GM12878 (cell line): ENCODE measurements around the gene PDZD2. TPM values are rescaled to one million over a fixed set of nuclear protein-coding genes. Genes with fewer than 3 reads are reported as not detected.

ENCODE experiments used
- ATAC-seq: fragments of 200-7000 bp; cut with Tn5 transposase; 3 replicates; pipeline ENCODE4 v1.9.1; 2020; ENCODE audit warnings: mild to moderate bottlenecking, moderate library complexity
- BruUV-seq: library from RNA; stranded (reverse); fragments of 400-500 nt; replicated peaks from 2 replicates; lab custom pipeline; 2021; lab: Mats Ljungman, UMichigan
- CTCF ChIA-PET: fragments of 300-600 bp; sonication (Branson Sonifier 250); formaldehyde crosslinking; extraction: SDS; loops from one replicate; lab custom pipeline; 2021; ENCODE audit warnings: inconsistent platforms; lab: Yijun Ruan, JAX
- POLR2A ChIA-PET: fragments of 350-600 bp; formaldehyde crosslinking; extraction: SDS; loops from one replicate; lab custom pipeline; 2021; ENCODE audit warnings: inconsistent platforms; lab: Charles Lee
- RAD21 ChIA-PET: fragments of 300-600 bp; sonication (Branson Sonifier 250); formaldehyde crosslinking; loops from one replicate; lab custom pipeline; 2023; ENCODE audit warnings: antibody characterized with exemption; ENCODE audit not compliant: unreplicated experiment; lab: Charles Lee
- SMC1A ChIA-PET: fragments of 300-600 bp; sonication (Branson Sonifier 250); formaldehyde crosslinking; loops from one replicate; lab custom pipeline; 2023; ENCODE audit not compliant: unreplicated experiment, uncharacterized antibody; lab: Charles Lee
- DNase-seq: peaks from one replicate; pipeline ENCODE4 v3.0.0-alpha.2; 2011; ENCODE audit warnings: low read depth, low spot score
- FAIRE-seq: peaks from 3 replicates; lab custom pipeline; 2011; peaks lifted over from hg19 to GRCh38; lab: Jason Lieb, UNC
- H2AFZ ChIP-seq: 2 replicates; pipeline ENCODE4 v1.6.0; 2011; ENCODE audit warnings: low read depth, low read length, control low read depth; ENCODE audit not compliant: control insufficient read depth
- H3K27ac ChIP-seq: 2 replicates; pipeline ENCODE4 v1.5.1; 2011; ENCODE audit warnings: control low read depth; ENCODE audit not compliant: control insufficient read depth, insufficient read depth
- H3K27me3 ChIP-seq, 2 experiments: replicated peaks in 1 of 2; 2 replicates each; pipeline versions ENCODE4 v1.6.0 to v1.6.1; 2011; ENCODE audit warnings: low read length in 1 of 2; ENCODE audit not compliant: control insufficient read depth in 2 of 2, insufficient read depth in 2 of 2
- H3K36me3 ChIP-seq, 2 experiments: 2 replicates each; pipeline ENCODE4 v1.5.1; 2011; ENCODE audit warnings: low read length in 1 of 2; ENCODE audit not compliant: control insufficient read depth in 2 of 2, insufficient read depth in 2 of 2
- H3K4me1 ChIP-seq: 2 replicates; pipeline ENCODE4 v1.6.1; 2011; ENCODE audit warnings: mild to moderate bottlenecking, low read length, moderate library complexity, mixed read lengths; ENCODE audit not compliant: control insufficient read depth, insufficient read depth
- H3K4me2 ChIP-seq: 2 replicates; pipeline ENCODE4 v1.6.0; 2011; ENCODE audit warnings: control low read depth; ENCODE audit not compliant: control insufficient read depth, insufficient read depth
- H3K4me3 ChIP-seq: fragments of 200-600 bp; sonication (generic); 2 replicates; pipeline ENCODE4 v1.5.1; 2016
- H3K79me2 ChIP-seq: 2 replicates; pipeline ENCODE4 v1.6.0; 2011; ENCODE audit warnings: low read length; ENCODE audit not compliant: control insufficient read depth, insufficient read depth
- H3K9ac ChIP-seq: 2 replicates; pipeline ENCODE4 v1.8.0; 2011; ENCODE audit warnings: low read length, control low read depth, mixed read lengths; ENCODE audit not compliant: control insufficient read depth, insufficient read depth
- H3K9me3 ChIP-seq: replicated peaks from 3 replicates; pipeline ENCODE4 v1.5.1; 2011; ENCODE audit warnings: mild to moderate bottlenecking, low read length; ENCODE audit not compliant: control insufficient read depth, insufficient read depth
- H4K20me1 ChIP-seq: 2 replicates; pipeline ENCODE4 v1.6.0; 2011; ENCODE audit not compliant: control insufficient read depth, insufficient read depth
- BACH1 ChIP-seq: fragments of 450-650 bp; IDR thresholded peaks from 2 replicates; pipeline ENCODE4 v1.6.1; 2017; ENCODE audit warnings: mild to moderate bottlenecking, borderline replicate concordance
- BCLAF1 ChIP-seq: fragments of 450-650 bp; IDR thresholded peaks from 2 replicates; pipeline ENCODE4 v1.6.1; 2017; ENCODE audit warnings: antibody characterized with exemption, mild to moderate bottlenecking, moderate library complexity
- BHLHE40 ChIP-seq, 2 experiments: fragments of 450-650 bp in 1 of 2; IDR thresholded peaks; 2 replicates each; pipeline ENCODE4 v1.6.1; 2011 to 2017; ENCODE audit warnings: low read depth in 2 of 2, borderline replicate concordance in 1 of 2, improper control_type of control experiment in 1 of 2, low read length in 1 of 2, mild to moderate bottlenecking in 1 of 2
- CEBPB ChIP-seq, 2 experiments: fragments of 150-350 bp in 1 of 2; IDR thresholded peaks; 2 replicates each; pipeline ENCODE4 v1.6.1; 2012 to 2014; ENCODE audit warnings: low read depth in 2 of 2, low read length in 2 of 2, borderline replicate concordance in 1 of 2, inconsistent platforms in 1 of 2
- HDAC2 ChIP-seq: fragments of 200-600 bp; sonication (generic); IDR thresholded peaks from 2 replicates; pipeline ENCODE4 v1.6.1; 2017
- MTA2 ChIP-seq: fragments of 450-650 bp; IDR thresholded peaks from 2 replicates; pipeline ENCODE4 v1.6.1; 2016; ENCODE audit warnings: low read depth, mild to moderate bottlenecking, moderate library complexity
- MXI1 ChIP-seq: fragments of 150-350 bp; IDR thresholded peaks from 2 replicates; pipeline ENCODE4 v1.6.1; 2011; ENCODE audit warnings: low read depth, mild to moderate bottlenecking, inconsistent platforms, low read length, improper control_type of control experiment
- NBN ChIP-seq: fragments of 450-650 bp; IDR thresholded peaks from 2 replicates; pipeline ENCODE4 v1.6.1; 2016
- NFYB ChIP-seq: IDR thresholded peaks from 2 replicates; pipeline ENCODE4 v1.6.1; 2011; ENCODE audit warnings: low read depth, mild to moderate bottlenecking, low read length, improper control_type of control experiment, moderate library complexity; ENCODE audit not compliant: insufficient read depth
- NR2F1 ChIP-seq: fragments of 450-650 bp; conservative IDR thresholded peaks from 2 replicates; pipeline ENCODE4 v1.6.1; 2017; ENCODE audit warnings: mild to moderate bottlenecking
- PAX5 ChIP-seq: IDR thresholded peaks from 2 replicates; pipeline ENCODE4 v1.6.1; 2011; ENCODE audit warnings: low read depth, low read length, borderline replicate concordance
- SPI1 ChIP-seq: IDR thresholded peaks from 2 replicates; pipeline ENCODE4 v1.6.1; 2011; ENCODE audit warnings: low read depth, mild to moderate bottlenecking, low read length, moderate library complexity, borderline replicate concordance; ENCODE audit not compliant: insufficient read depth
- YY1 ChIP-seq: IDR thresholded peaks from 2 replicates; pipeline ENCODE4 v1.6.1; 2011; ENCODE audit warnings: low read depth, mild to moderate bottlenecking, low read length
- ZNF24 ChIP-seq: fragments of 450-650 bp; IDR thresholded peaks from 2 replicates; pipeline ENCODE4 v1.6.1; 2017; ENCODE audit warnings: antibody characterized with exemption, mild to moderate bottlenecking
- WGBS: methylation state at CpG from one replicate; pipeline ENCODE4 v1.1.6; 2016; ENCODE audit warnings: low lambda C conversion rate; ENCODE audit not compliant: insufficient replicate concordance, insufficient coverage; ENCODE audit errors: missing lambda C conversion rate; 5-methylcytosine and 5-hydroxymethylcytosine counted together
- in situ Hi-C: fragments of 300-500 bp; cut with MboI; formaldehyde crosslinking; loops from 9 replicates; pipeline ENCODE4 v1.14.3; 2018; ENCODE audit warnings: mixed read lengths
- intact Hi-C: fragments of 100-400 bp; cut with micrococcal nuclease; formaldehyde crosslinking; loops from one replicate; pipeline ENCODE4 v1.14.2; 2022; ENCODE audit not compliant: unreplicated experiment
- polyA plus RNA-seq, 11 experiments: library from polyadenylated mRNA; depleted of rRNA in 4 of 11; unstranded in 6 of 11; stranded (reverse) in 5 of 11; fragments of >200 nt; fragmentation: Nextera tagmentation in 4 of 11; fragmentation: Illumina TruSeq in 1 of 11; extraction: Ambion mirVana in 4 of 11; extraction: Trizol in 1 of 11; gene quantifications; 1 replicate in 1 of 11; 2 replicates in 10 of 11; pipeline versions ENCODE4 v1.2.1 to v1.2.3, GENCODE V29; 2011 to 2016; ENCODE audit warnings: inconsistent platforms in 2 of 11, missing spikeins in 2 of 11, low read depth in 1 of 11
- total RNA-seq, 4 experiments: library from RNA; depleted of rRNA in 3 of 4; stranded (reverse); fragments of >200 nt in 3 of 4; fragmentation: Illumina TruSeq in 1 of 4; extraction: Trizol in 1 of 4; gene quantifications; 2 replicates each; pipeline versions ENCODE4 v1.2.1 to v1.2.3, GENCODE V29; 2013 to 2021
- TF ChIP-seq, protein P1 (sequence below): fragments of 450-650 bp; IDR thresholded peaks from 2 replicates; pipeline ENCODE4 v1.6.1; 2017; ENCODE audit warnings: mild to moderate bottlenecking, moderate library complexity
- TF ChIP-seq, protein P2 (sequence below): fragments of 150-350 bp; IDR thresholded peaks from 2 replicates; pipeline ENCODE4 v1.6.1; 2016; ENCODE audit warnings: low read depth, low read length

PDZD2 gene
- total and polyA plus RNA-seq, 10 of the 15 experiments (the other 5 are each of a cell fraction or from before 2014, with no cell fraction given): 0.01 to 0.58 (median 0.29) TPM; not detected in 3

- no peak overlapping the region for H3K9ac ChIP-seq
- SMC1A ChIA-PET: no interaction called here
- H3K4me2 ChIP-seq: no peak overlapping the region
- H3K27ac ChIP-seq: no peak overlapping the region
- WGBS: 62% methylated on average over 4 of the region's 4 CpGs
- H3K79me2 ChIP-seq: no peaks in the 10 kb centered on the region
- no peak for ATAC-seq
- BruUV-seq: no TSS peak
- POLR2A ChIA-PET: no interaction called here
- RAD21 ChIA-PET: no interaction called here
- H3K36me3 ChIP-seq: no peaks in the 10 kb centered on the region
- in situ Hi-C loops: no loop called here
- intact Hi-C loops: no loop called here
- no peaks in the 10 kb centered on the region for H3K4me1 ChIP-seq
- no peaks in the 10 kb centered on the region for H3K9me3 ChIP-seq
- no peaks in the 10 kb centered on the region; a peak in 2 of 4 replicates for H3K27me3 ChIP-seq
- CTCF ChIA-PET: no interaction called here
- no peaks in the 10 kb centered on the region for H4K20me1 ChIP-seq
- no peak for DNase-seq
- no peak for FAIRE-seq
- no peak overlapping the region for H3K4me3 ChIP-seq
- no peak overlapping the region for H2AFZ ChIP-seq
- no peak for TF ChIP-seq PAX5
- TF ChIP-seq NFYB: no peak
- no peak for TF ChIP-seq HDAC2
- TF ChIP-seq CEBPB (IDR thresholded peaks at IDR 0.05; ENCODE audit: borderline replicate concordance in 1 of 2, low read depth in 2 of 2, low read length in 2 of 2): no peak
- TF ChIP-seq YY1: no peak
- no peak for TF ChIP-seq BCLAF1
- no peak for TF ChIP-seq NR2F1
- TF ChIP-seq BACH1: no peak
- no peak for TF ChIP-seq SPI1
- no peak for TF ChIP-seq NBN
- TF ChIP-seq, protein P1, sequence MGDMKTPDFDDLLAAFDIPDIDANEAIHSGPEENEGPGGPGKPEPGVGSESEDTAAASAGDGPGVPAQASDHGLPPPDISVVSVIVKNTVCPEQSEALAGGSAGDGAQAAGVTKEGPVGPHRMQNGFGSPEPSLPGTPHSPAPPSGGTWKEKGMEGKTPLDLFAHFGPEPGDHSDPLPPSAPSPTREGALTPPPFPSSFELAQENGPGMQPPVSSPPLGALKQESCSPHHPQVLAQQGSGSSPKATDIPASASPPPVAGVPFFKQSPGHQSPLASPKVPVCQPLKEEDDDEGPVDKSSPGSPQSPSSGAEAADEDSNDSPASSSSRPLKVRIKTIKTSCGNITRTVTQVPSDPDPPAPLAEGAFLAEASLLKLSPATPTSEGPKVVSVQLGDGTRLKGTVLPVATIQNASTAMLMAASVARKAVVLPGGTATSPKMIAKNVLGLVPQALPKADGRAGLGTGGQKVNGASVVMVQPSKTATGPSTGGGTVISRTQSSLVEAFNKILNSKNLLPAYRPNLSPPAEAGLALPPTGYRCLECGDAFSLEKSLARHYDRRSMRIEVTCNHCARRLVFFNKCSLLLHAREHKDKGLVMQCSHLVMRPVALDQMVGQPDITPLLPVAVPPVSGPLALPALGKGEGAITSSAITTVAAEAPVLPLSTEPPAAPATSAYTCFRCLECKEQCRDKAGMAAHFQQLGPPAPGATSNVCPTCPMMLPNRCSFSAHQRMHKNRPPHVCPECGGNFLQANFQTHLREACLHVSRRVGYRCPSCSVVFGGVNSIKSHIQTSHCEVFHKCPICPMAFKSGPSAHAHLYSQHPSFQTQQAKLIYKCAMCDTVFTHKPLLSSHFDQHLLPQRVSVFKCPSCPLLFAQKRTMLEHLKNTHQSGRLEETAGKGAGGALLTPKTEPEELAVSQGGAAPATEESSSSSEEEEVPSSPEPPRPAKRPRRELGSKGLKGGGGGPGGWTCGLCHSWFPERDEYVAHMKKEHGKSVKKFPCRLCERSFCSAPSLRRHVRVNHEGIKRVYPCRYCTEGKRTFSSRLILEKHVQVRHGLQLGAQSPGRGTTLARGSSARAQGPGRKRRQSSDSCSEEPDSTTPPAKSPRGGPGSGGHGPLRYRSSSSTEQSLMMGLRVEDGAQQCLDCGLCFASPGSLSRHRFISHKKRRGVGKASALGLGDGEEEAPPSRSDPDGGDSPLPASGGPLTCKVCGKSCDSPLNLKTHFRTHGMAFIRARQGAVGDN: no peak
- TF ChIP-seq MXI1: no peak
- no peak for TF ChIP-seq BHLHE40 (IDR thresholded peaks at IDR 0.05; ENCODE audit: borderline replicate concordance in 1 of 2, low read depth in 2 of 2, low read length in 1 of 2)
- TF ChIP-seq ZNF24: no peak
- TF ChIP-seq, protein P2, sequence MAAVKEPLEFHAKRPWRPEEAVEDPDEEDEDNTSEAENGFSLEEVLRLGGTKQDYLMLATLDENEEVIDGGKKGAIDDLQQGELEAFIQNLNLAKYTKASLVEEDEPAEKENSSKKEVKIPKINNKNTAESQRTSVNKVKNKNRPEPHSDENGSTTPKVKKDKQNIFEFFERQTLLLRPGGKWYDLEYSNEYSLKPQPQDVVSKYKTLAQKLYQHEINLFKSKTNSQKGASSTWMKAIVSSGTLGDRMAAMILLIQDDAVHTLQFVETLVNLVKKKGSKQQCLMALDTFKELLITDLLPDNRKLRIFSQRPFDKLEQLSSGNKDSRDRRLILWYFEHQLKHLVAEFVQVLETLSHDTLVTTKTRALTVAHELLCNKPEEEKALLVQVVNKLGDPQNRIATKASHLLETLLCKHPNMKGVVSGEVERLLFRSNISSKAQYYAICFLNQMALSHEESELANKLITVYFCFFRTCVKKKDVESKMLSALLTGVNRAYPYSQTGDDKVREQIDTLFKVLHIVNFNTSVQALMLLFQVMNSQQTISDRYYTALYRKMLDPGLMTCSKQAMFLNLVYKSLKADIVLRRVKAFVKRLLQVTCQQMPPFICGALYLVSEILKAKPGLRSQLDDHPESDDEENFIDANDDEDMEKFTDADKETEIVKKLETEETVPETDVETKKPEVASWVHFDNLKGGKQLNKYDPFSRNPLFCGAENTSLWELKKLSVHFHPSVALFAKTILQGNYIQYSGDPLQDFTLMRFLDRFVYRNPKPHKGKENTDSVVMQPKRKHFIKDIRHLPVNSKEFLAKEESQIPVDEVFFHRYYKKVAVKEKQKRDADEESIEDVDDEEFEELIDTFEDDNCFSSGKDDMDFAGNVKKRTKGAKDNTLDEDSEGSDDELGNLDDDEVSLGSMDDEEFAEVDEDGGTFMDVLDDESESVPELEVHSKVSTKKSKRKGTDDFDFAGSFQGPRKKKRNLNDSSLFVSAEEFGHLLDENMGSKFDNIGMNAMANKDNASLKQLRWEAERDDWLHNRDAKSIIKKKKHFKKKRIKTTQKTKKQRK: no peak
- no peak for TF ChIP-seq MTA2
Observed at GRCh38 chr5:31754358-31754704, 115.4 kb downstream of the PDZD2 start.
